Neural cell (in vitro differentiated cells): ENCODE data around the gene OCIAD1.

Source experiments
- EP300 ChIP-seq: fragments of 450-650 bp; conservative IDR thresholded peaks from 2 replicates; pipeline ENCODE4 v1.6.1; 2014; ENCODE audit warnings: antibody characterized with exemption, mild to moderate bottlenecking, moderate library complexity; ENCODE audit not compliant: poor library complexity, severe bottlenecking
- EZH2 ChIP-seq: fragments of 200-600, 300-800 bp; shearing (Covaris generic), sonication (generic); IDR thresholded peaks from 2 replicates; pipeline ENCODE4 v1.6.1; 2014; ENCODE audit warnings: antibody characterized with exemption, low read length, borderline replicate concordance, mild to moderate bottlenecking; ENCODE audit not compliant: insufficient read depth, poor library complexity, severe bottlenecking
- POLR2AphosphoS5 ChIP-seq: IDR thresholded peaks from 2 replicates; pipeline ENCODE4 v1.6.1; 2012

GRCh38 chr4:48901196-48901595, 70.3 kb downstream of the OCIAD1 start:
- TF ChIP-seq POLR2AphosphoS5 (no peak), EP300 (no peak), EZH2 (no peak)
